PFSK-1 (cell line): Measurements from ENCODE around the gene TDRD3.

ENCODE experiments used
- FOXP2 ChIP-seq: optimal IDR thresholded peaks from 2 replicates; pipeline ENCODE3; 2011; ENCODE audit warnings: borderline replicate concordance, control low read depth, inconsistent platforms; ENCODE audit not compliant: insufficient read depth; ENCODE audit errors: extremely low read length, extremely low read depth
- POLR2AphosphoS5 ChIP-seq: IDR thresholded peaks from 2 replicates; pipeline ENCODE4 v1.6.1; 2012; ENCODE audit warnings: low read depth, mild to moderate bottlenecking, control low read depth, low read length, moderate library complexity
- SIN3A ChIP-seq: IDR thresholded peaks from 2 replicates; pipeline ENCODE4 v1.6.1; 2012; ENCODE audit warnings: mild to moderate bottlenecking, low read length, moderate library complexity, borderline replicate concordance; ENCODE audit not compliant: insufficient read depth
- TAF1 ChIP-seq: IDR thresholded peaks from 2 replicates; pipeline ENCODE4 v1.6.1; 2012; ENCODE audit warnings: low read length, control low read depth, borderline replicate concordance; ENCODE audit not compliant: insufficient read depth
- TF ChIP-seq, protein P1 (sequence below), 2 experiments: IDR thresholded peaks; 2 replicates each; pipeline versions ENCODE4 v1.6.1 to v1.8.0; 2011 to 2012; ENCODE audit warnings: low read depth in 2 of 2, low read length in 2 of 2, control low read depth in 1 of 2, inconsistent platforms in 1 of 2, mild to moderate bottlenecking in 1 of 2, moderate library complexity in 1 of 2; ENCODE audit not compliant: insufficient read depth in 1 of 2

- TF ChIP-seq, protein P1, sequence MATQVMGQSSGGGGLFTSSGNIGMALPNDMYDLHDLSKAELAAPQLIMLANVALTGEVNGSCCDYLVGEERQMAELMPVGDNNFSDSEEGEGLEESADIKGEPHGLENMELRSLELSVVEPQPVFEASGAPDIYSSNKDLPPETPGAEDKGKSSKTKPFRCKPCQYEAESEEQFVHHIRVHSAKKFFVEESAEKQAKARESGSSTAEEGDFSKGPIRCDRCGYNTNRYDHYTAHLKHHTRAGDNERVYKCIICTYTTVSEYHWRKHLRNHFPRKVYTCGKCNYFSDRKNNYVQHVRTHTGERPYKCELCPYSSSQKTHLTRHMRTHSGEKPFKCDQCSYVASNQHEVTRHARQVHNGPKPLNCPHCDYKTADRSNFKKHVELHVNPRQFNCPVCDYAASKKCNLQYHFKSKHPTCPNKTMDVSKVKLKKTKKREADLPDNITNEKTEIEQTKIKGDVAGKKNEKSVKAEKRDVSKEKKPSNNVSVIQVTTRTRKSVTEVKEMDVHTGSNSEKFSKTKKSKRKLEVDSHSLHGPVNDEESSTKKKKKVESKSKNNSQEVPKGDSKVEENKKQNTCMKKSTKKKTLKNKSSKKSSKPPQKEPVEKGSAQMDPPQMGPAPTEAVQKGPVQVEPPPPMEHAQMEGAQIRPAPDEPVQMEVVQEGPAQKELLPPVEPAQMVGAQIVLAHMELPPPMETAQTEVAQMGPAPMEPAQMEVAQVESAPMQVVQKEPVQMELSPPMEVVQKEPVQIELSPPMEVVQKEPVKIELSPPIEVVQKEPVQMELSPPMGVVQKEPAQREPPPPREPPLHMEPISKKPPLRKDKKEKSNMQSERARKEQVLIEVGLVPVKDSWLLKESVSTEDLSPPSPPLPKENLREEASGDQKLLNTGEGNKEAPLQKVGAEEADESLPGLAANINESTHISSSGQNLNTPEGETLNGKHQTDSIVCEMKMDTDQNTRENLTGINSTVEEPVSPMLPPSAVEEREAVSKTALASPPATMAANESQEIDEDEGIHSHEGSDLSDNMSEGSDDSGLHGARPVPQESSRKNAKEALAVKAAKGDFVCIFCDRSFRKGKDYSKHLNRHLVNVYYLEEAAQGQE (IDR thresholded peaks at IDR 0.05; ENCODE audit: insufficient read depth in 1 of 2, low read depth in 2 of 2, low read length in 2 of 2), result no peak
- TF ChIP-seq SIN3A (no peak), TAF1 (no peak), POLR2AphosphoS5 (no peak), FOXP2 (no peak)
These were observed 49.3 kb upstream of the TDRD3 start for GRCh38 chr13:60347690-60348089.
